Stimulated activated naive CD8-positive, alpha-beta T cell treated with anti-CD3 and anti-CD28 coated beads, Interleukin-15, Interleukin-2, amounts not matched to agents 100 ng/mL and 50 ng/mL, for 24 hours (primary cell): ENCODE measurements around the gene DNAJC17.

ENCODE experiments used
- H3K27ac Mint-ChIP-seq: one replicate; pipeline ENCODE4 v1.8.0; 2021; ENCODE audit warnings: mild to moderate bottlenecking, mixed read lengths
- H3K27me3 Mint-ChIP-seq: one replicate; pipeline ENCODE4 v1.8.0; 2021; ENCODE audit warnings: mixed read lengths
- H3K36me3 Mint-ChIP-seq: one replicate; pipeline ENCODE4 v1.8.0; 2021; ENCODE audit warnings: low read depth, mixed read lengths
- H3K4me1 Mint-ChIP-seq: one replicate; pipeline ENCODE4 v1.8.0; 2021; ENCODE audit warnings: low read depth, mixed read lengths
- H3K4me3 Mint-ChIP-seq: one replicate; pipeline ENCODE4 v1.8.0; 2021; ENCODE audit warnings: mild to moderate bottlenecking, mixed read lengths
- H3K9me3 Mint-ChIP-seq: one replicate; pipeline ENCODE4 v1.8.0; 2021; ENCODE audit warnings: mixed read lengths

The DNAJC17 gene

DNA sequence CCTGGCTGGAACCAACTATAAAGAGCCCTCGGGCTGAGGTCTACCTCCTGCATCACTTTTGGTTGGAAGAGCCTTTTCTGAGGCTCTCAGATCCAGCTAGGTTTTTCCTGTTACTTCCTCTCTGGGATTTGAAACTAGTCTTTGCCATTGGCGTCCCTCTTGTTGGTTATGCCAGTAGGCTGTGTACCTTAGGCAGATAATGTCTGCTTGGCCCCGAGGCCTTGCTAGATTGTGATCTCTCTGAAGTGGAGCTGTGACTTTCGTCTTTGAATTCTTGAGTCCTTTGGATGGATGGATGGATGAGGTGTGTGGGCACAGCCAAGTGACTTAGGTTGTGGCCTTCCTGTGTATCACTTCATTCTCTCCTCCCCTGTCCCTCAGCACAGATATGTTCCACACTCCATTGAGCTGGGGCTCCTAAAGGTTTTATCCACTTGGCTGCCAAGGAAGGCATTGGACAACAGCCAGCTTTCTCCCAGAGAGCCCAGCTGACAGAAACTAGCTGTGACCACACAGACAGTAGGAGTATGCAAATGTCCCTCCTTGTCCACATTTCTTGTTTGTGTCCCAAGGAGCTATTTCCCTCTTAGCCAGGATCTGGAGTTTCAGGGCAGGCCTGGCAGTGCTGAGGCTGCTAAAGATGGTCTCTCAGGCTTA, 7.9 kb upstream of the DNAJC17 start:
- Mint-ChIP-seq H3K9me3 (no peaks in the 10 kb centered on the region), H3K27me3 (no peaks in the 10 kb centered on the region), H3K36me3 (peaks cover 12% of the 10 kb centered on the region), H3K4me1 (no peaks in the 10 kb centered on the region), H3K4me3 (no peak overlapping the region), H3K27ac (no peak overlapping the region)

DNA sequence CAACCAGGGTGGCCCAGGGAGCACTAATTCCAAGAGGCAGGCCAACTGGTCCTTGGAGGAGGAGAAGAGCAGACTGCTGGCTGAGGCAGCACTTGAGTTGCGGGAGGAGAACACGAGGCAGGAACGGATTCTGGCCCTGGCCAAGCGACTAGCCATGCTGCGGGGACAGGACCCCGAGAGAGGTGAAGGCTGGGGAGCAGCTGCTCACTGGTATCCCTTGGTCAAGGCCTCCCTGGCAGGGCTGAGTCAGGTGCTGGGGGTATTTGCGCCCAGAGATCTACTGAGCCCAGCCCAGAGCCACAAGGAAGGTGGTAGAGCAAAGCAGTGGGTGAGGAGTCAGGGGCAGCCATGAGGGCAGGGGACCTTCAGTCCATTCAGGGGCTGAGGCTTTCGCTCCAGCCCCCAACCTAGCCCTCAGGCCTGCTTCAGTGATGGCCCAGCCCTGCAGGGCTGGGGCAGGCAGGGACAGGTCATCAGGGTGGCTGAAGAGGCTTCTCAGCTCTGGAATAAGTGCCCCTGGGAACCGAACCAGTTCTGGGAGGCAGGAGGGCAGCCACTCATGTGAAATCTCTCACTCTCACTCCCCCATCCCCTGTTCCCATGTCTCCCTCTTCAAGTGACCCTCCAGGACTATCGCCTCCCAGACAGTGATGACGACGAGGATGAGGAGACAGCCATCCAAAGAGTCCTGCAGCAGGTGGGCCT, 5.6 kb upstream of the DNAJC17 start:
- H3K27me3 Mint-ChIP-seq, result no peaks in the 10 kb centered on the region
- no peak overlapping the region for H3K4me3 Mint-ChIP-seq
- H3K4me1 Mint-ChIP-seq, result peaks cover 8% of the 10 kb centered on the region
- H3K36me3 Mint-ChIP-seq, result peaks cover 12% of the 10 kb centered on the region
- no peaks in the 10 kb centered on the region for H3K9me3 Mint-ChIP-seq
- no peak overlapping the region for H3K27ac Mint-ChIP-seq

DNA sequence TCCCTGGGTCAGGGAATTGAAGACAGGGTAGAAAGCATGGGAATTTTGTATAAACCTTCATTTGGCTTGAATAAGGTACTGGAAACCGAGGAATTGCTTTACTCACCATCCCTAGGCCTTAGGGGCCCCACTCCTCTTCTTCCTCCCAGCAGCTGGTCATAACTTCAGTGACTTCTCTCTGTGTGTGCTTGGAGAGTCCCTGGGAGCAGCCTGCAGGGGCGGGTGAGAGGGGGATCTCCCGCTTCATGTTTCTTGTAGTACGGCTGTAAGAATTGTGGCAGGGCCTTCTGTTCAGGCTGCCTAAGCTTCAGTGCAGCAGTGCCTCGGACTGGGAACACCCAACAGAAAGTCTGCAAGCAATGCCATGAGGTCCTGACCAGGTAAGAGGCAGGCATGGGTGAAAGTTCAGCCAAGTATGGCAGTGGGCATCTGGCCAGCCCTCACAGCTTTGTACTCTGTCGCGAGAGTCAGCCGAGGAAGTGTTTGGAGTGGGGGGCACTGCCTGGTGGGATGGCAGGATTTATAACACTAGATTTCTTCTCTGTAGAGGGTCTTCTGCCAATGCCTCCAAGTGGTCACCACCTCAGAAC, 1.7 kb upstream of the DNAJC17 start:
- Mint-ChIP-seq H3K27ac (no peak overlapping the region), H3K9me3 (no peaks in the 10 kb centered on the region), H3K36me3 (peaks cover 8% of the 10 kb centered on the region), H3K4me1 (peaks cover 17% of the 10 kb centered on the region), H3K27me3 (no peaks in the 10 kb centered on the region), H3K4me3 (no peak overlapping the region)

DNA sequence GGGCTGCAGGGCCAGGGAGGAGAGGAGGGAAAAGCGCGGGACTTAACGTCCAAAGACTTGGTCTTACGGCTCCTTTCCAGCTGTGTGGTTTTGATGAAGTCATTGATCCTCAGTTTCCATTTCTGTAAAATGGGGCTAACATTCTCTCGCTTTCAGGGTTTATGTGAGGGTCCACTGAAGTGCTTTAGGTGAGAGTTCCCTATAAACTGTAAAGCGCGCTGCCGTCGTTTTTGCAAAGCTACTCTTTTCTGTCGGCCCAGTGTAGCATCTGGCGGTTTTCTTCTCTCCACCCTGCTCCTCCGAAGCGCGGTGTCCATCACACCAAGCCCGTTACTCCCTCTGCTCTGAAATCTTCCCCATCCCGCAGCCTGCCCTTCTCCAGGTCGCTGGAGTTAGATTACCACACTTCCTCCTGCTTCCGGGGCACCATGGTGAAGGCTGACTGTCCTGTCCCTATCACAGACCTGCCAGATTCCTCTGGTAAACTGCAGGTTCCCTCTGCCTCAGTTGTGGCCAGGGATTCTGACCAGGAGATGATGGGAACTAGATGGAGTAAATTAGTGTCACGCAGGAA, 702 bp upstream of the DNAJC17 start:
- Mint-ChIP-seq H3K9me3 (no peaks in the 10 kb centered on the region), H3K4me3 (peak overlapping the region; percentile 90), H3K27me3 (no peaks in the 10 kb centered on the region), H3K36me3 (peaks cover 8% of the 10 kb centered on the region), H3K4me1 (peaks cover 17% of the 10 kb centered on the region), H3K27ac (peak overlapping the region; percentile 45)

DNA sequence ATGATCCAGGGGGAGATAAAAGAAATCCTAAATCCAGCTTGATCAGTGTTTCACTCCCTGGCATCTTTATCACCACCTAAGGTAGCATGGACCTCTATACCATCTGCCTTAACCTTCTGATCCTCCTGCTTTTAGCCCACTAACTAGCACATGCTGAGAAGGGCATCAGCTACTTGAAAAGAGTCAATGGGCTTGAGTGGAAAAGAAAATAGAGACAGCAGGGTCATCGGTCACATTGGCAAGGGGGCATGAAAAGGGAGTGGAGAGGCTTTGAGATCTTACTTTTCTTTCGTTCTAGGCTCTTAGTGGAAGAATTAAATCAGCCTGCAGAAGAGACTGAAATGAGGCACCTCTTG, 623 bp downstream of the DNAJC17 start:
- Mint-ChIP-seq H3K4me3 (peak overlapping the region; percentile 90), H3K4me1 (peaks cover 20% of the 10 kb centered on the region), H3K27ac (peak overlapping the region; percentile 92), H3K36me3 (peaks cover 7% of the 10 kb centered on the region), H3K27me3 (no peaks in the 10 kb centered on the region), H3K9me3 (no peaks in the 10 kb centered on the region)

DNA sequence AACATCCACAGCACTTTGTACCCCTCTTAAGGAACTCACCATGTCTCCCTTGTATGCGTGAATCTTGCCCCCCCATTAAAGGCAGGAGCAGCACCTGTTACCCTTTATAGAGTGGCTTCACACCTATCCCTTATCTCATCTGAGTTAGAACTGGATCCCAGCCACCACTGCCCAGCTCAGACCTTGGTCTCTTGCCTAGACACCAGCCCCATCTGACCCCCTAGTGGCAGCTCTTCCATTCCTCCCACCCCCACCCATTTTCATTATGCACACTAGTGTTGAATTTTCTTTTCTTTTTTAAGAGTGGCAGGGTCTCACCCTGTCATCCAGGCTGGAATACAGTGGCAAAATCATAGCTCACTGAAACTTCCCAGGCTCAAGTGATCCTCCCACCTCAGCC, 3.6 kb downstream of the DNAJC17 start:
- peaks cover 26% of the 10 kb centered on the region for H3K36me3 Mint-ChIP-seq
- no peak overlapping the region for H3K4me3 Mint-ChIP-seq
- peaks cover 25% of the 10 kb centered on the region for H3K4me1 Mint-ChIP-seq
- H3K27ac Mint-ChIP-seq, result no peak overlapping the region
- no peaks in the 10 kb centered on the region for H3K9me3 Mint-ChIP-seq
- H3K27me3 Mint-ChIP-seq, result no peaks in the 10 kb centered on the region

DNA sequence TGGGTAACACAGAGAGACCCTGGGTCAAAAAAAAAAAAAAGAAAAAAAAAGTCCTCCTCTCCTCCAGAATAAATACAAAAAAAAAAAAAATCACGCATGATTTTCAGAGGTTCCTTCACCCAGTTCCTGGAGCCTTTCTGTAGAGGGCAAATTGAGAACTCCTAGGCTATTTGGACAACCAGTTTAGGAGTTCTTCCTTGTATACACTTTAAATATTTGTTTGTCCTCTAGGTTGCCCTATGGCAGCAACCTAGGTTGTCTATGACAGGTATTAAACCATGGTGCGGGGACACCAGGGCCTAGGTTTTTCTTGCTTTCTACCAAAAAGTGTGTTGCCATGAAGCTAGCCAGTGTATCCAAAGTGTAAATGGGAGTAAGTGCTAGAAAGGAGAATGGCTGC, 4.2 kb downstream of the DNAJC17 start:
- H3K27me3 Mint-ChIP-seq, result no peaks in the 10 kb centered on the region
- peaks cover 25% of the 10 kb centered on the region for H3K4me1 Mint-ChIP-seq
- H3K36me3 Mint-ChIP-seq, result peaks cover 26% of the 10 kb centered on the region
- no peak overlapping the region for H3K4me3 Mint-ChIP-seq
- no peaks in the 10 kb centered on the region for H3K9me3 Mint-ChIP-seq
- H3K27ac Mint-ChIP-seq, result no peak overlapping the region

DNA sequence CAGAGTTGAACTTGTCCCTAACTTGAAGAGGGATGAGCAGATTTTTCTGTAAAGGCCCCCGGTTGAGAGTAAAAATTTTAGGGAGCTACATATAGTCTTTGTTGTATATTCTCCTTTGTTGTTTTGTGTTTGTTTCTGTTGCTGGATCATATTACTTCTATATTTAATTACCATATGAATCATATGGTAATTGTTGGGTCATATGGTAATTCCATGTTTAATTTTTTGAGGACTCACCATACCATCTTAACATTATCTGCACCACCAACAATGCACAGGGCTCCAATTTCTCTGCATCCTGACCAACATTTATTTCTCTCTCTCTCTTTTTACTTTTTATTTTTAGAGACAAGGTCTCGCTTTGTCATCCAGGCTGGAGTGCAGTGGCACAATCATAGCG, 7.8 kb downstream of the DNAJC17 start:
- Mint-ChIP-seq H3K27me3 (no peaks in the 10 kb centered on the region), H3K4me1 (peaks cover 32% of the 10 kb centered on the region), H3K9me3 (no peaks in the 10 kb centered on the region), H3K27ac (no peak overlapping the region), H3K4me3 (no peak overlapping the region), H3K36me3 (peaks cover 31% of the 10 kb centered on the region)

DNA sequence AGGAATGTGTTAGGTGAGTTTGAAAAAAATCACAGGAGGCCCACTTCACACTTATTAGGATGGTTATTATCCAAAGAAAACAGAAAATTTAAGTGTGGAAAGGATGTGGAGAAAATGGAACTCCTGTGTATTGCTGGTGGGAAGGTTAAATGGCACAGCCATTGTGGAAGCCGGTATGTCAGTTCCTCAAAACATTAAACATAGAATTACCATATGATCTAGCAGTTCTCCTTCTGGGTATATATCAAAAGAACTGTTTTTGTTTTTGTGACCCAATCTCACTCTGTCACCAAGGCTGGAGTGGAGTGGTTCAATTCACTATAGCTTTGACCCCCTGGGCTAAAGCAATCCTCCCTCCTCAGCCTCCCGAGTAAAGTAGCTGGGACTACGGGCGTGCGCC, 10.8 kb downstream of the DNAJC17 start:
- Mint-ChIP-seq H3K4me1 (peaks cover 39% of the 10 kb centered on the region), H3K4me3 (no peak overlapping the region), H3K27me3 (no peaks in the 10 kb centered on the region), H3K9me3 (no peaks in the 10 kb centered on the region), H3K27ac (no peak overlapping the region), H3K36me3 (peaks cover 44% of the 10 kb centered on the region)

DNA sequence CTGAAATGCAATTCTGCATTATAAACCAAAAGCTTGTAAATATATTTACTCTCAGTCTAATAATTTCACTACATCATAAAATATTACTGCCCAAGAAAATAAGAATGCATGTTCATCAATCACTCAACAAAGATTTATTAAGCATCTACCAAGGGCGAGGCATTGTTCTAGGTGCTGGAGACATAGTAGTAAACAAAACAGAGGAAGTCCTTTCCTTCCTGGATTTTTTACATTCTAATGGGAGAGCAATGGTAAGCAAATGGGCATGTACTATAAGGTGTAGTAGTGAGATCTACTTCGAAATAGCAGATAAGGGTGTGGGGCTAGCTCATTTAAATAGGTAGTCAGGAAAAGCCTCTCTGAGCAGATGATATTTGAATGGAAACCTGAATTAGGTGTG, 11.2 kb downstream of the DNAJC17 start:
- Mint-ChIP-seq H3K27ac (no peak overlapping the region), H3K9me3 (no peaks in the 10 kb centered on the region), H3K4me3 (no peak overlapping the region), H3K36me3 (peaks cover 41% of the 10 kb centered on the region), H3K4me1 (peaks cover 39% of the 10 kb centered on the region), H3K27me3 (no peaks in the 10 kb centered on the region)

DNA sequence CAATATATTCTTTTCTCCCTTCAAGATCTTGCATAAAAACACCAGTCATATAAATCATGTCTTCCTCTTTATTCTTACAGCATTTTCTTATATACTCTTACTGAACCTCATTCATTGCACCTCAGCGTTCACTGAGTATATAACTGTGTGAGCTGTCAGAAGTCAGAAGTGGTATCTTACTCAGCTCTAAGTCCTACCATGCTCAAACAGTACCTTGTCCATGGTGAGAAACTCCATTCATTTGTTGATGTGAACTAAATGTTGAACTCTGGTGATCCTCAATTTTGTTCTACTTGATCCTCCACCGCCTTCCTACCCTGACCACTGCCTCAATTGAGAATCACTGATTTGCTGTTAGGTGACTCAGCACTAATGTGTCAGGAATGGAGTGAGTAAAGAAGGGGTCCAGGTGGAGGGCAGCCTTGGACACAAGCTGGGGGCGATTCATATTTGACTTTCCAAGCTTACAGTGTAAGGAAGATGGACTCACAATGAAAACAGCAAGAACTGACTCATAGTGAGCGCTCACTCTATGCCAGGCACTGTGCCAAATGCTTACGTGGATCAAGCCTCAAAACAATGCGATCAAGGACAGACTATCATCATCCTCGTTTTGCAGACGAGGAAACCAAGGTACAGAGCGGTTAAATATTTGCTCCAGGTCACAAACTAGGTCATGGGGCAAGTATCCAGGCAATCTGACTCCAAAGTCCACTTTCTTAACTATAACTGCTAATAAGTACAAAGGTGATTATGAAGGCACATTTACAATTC, 13.9 kb downstream of the DNAJC17 start:
- peak overlapping the region; percentile 7 for H3K27ac Mint-ChIP-seq
- no peaks in the 10 kb centered on the region for H3K9me3 Mint-ChIP-seq
- peaks cover 26% of the 10 kb centered on the region for H3K36me3 Mint-ChIP-seq
- peaks cover 37% of the 10 kb centered on the region for H3K4me1 Mint-ChIP-seq
- H3K27me3 Mint-ChIP-seq, result no peaks in the 10 kb centered on the region
- H3K4me3 Mint-ChIP-seq, result no peak overlapping the region

DNA sequence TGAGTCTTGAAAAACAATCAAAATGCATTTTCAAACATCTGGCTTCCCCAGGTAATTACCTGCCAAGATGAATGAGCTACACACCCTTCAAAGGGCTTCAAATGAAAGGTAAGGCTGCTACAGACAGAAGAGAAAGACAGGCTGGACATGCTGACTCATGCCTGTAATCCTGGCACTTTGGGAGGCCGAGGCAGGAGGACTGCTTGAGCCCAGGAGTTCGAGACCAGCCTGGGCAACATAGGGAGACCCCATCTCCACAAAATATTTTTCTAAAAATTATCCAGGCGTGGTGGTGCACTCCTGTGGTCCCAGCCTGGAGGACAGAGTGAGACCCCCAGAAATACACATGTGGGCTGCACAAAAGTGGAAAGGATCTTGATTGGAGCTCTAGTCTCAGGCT, 14.9 kb downstream of the DNAJC17 start:
- Mint-ChIP-seq H3K27ac (no peak overlapping the region), H3K9me3 (no peaks in the 10 kb centered on the region), H3K36me3 (peaks cover 26% of the 10 kb centered on the region)

DNA sequence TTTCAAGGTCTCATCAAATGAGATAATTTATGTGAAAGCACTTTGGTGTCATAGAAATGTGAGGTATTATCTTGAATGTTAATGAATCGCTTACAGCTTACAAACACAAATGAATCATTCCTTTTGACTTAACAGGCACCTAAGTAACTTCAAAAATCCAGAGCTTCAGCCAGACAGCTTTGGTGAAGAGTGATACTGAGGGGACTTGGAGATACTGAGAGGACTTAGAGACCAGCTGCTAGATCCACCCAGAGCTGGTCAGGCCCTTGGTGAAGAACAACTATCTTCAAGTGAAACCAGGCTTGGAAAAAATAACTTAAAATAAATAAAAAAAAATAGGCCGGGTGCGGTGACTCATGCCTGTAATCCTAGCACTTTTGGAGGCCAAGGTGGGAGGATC, 16.6 kb downstream of the DNAJC17 start:
- H3K9me3 Mint-ChIP-seq, result no peaks in the 10 kb centered on the region

More for the DNA sequence above, 14.9 kb downstream of the DNAJC17 start:
- Mint-ChIP-seq H3K27me3 (no peaks in the 10 kb centered on the region), H3K4me3 (no peak overlapping the region), H3K4me1 (peaks cover 38% of the 10 kb centered on the region)

DNA sequence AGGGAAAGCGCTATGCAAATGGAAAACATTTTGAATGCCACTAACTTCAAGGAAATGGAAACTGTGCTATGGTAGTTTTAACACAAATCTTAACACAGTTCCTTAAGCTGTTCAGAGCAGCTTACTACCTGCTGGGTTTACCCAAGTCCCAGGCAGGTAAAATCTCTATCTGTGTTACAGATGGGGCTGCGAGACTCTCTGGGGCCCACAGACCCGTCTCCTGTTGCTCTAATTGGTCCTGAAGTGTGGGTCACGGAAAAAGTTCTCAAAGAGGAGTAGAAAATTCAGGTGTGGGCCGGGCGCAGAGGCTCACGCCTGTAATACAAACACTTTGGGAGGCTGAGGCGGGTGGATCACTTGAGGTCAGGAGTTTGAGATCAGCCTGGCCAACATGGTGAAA, 17.3 kb downstream of the DNAJC17 start:
- H3K27ac Mint-ChIP-seq, result no peak overlapping the region
- H3K9me3 Mint-ChIP-seq, result no peaks in the 10 kb centered on the region
- H3K4me1 Mint-ChIP-seq, result peaks cover 40% of the 10 kb centered on the region
- no peaks in the 10 kb centered on the region for H3K27me3 Mint-ChIP-seq
- peaks cover 18% of the 10 kb centered on the region for H3K36me3 Mint-ChIP-seq
- H3K4me3 Mint-ChIP-seq, result no peak overlapping the region

More for the DNA sequence above, 16.6 kb downstream of the DNAJC17 start:
- Mint-ChIP-seq H3K4me1 (peaks cover 44% of the 10 kb centered on the region), H3K27ac (no peak overlapping the region), H3K27me3 (no peaks in the 10 kb centered on the region), H3K4me3 (no peak overlapping the region), H3K36me3 (peaks cover 18% of the 10 kb centered on the region)

DNA sequence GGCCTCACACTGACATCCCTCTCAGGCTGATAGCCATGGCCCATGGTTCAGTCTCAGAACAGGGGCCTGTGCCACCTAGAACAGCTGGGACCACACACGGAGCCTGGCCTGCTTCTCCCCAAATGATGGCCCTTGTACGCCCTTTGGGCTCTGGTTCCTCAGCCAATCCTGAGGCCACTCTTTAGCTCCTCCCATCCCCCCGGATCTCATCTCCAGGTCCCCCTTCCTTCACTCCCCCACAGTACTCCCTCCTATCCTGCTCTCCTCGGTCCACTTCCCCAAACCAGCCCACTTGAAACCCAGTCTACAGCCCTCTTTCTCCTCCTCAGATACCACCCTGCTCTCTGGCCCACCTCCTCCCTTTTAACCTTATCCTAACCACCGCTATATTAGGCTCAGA, 18.2 kb downstream of the DNAJC17 start:
- peak overlapping the region; percentile 4 for H3K27ac Mint-ChIP-seq
- peaks cover 18% of the 10 kb centered on the region for H3K36me3 Mint-ChIP-seq
- H3K4me3 Mint-ChIP-seq, result no peak overlapping the region
- peaks cover 39% of the 10 kb centered on the region for H3K4me1 Mint-ChIP-seq
- no peaks in the 10 kb centered on the region for H3K9me3 Mint-ChIP-seq
- no peaks in the 10 kb centered on the region for H3K27me3 Mint-ChIP-seq
